NB4 (cell line): ENCODE measurements around the gene NR6A1.

Experiments
- MAX ChIP-seq: IDR thresholded peaks from 2 replicates; pipeline ENCODE4 v1.6.1; 2011; ENCODE audit warnings: low read depth, low read length
- MYC ChIP-seq: IDR thresholded peaks from 2 replicates; pipeline ENCODE4 v1.6.1; 2011; ENCODE audit warnings: low read depth, low read length
- POLR2A ChIP-seq: IDR thresholded peaks from 2 replicates; pipeline ENCODE4 v1.6.1; 2011; ENCODE audit warnings: mild to moderate bottlenecking; ENCODE audit not compliant: insufficient read length; ENCODE audit errors: extremely low read depth
- TF ChIP-seq, protein P1 (sequence below): IDR thresholded peaks from one replicate; pipeline ENCODE4 v1.5.1; 2012; ENCODE audit warnings: low read depth, low read length

GRCh38 chr9:124813501-124814163 lies 42.5 kb upstream of the NR6A1 start:
- TF ChIP-seq, protein P1, sequence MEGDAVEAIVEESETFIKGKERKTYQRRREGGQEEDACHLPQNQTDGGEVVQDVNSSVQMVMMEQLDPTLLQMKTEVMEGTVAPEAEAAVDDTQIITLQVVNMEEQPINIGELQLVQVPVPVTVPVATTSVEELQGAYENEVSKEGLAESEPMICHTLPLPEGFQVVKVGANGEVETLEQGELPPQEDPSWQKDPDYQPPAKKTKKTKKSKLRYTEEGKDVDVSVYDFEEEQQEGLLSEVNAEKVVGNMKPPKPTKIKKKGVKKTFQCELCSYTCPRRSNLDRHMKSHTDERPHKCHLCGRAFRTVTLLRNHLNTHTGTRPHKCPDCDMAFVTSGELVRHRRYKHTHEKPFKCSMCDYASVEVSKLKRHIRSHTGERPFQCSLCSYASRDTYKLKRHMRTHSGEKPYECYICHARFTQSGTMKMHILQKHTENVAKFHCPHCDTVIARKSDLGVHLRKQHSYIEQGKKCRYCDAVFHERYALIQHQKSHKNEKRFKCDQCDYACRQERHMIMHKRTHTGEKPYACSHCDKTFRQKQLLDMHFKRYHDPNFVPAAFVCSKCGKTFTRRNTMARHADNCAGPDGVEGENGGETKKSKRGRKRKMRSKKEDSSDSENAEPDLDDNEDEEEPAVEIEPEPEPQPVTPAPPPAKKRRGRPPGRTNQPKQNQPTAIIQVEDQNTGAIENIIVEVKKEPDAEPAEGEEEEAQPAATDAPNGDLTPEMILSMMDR = no peak
- TF ChIP-seq POLR2A (no peak), MAX (no peak), MYC (no peak)
